Left lobe of liver (tissue), 2 donors: ENCODE measurements around the gene HEXIM2. TPM values are rescaled to one million over a fixed set of nuclear protein-coding genes. Genes with fewer than 3 reads are reported as not detected.

ENCODE experiments used
- ATAC-seq: fragments of 200-7000 bp; cut with Tn5 transposase; one replicate; pipeline ENCODE4 v1.9.1; 2020; ENCODE audit warnings: mild to moderate bottlenecking, moderate library complexity
- DNase-seq: peaks from one replicate; pipeline ENCODE4 v3.0.0-alpha.2; 2020; ENCODE audit warnings: low spot score
- total RNA-seq: library from RNA; stranded (reverse); gene quantifications from one replicate; pipeline ENCODE4 v1.2.1, GENCODE V29; 2021
- donor health status: DM: no; HTN: no; CAD: no; lungs with moderate emphysema.
- donor health status: DM: no; HTN: yes; CAD: no.

HEXIM2 gene
- total RNA-seq, 1 donor from 2014 or later: 14.2 TPM

- ATAC-seq (peak; percentile 50), DNase-seq (peak; percentile 89)
Measured at GRCh38 chr17:45143767-45144198, 17.9 kb upstream of the HEXIM2 start.

GRCh38 chr17:45144199-45145034, 17.3 kb upstream of the HEXIM2 start:
- ATAC-seq: peak; percentile 47
- peak; percentile 71 for DNase-seq

- ATAC-seq: no peak
- DNase-seq: no peak
Measured at GRCh38 chr17:45145035-45145389, 16.7 kb upstream of the HEXIM2 start.

GRCh38 chr17:45146166-45146565, 15.5 kb upstream of the HEXIM2 start:
- ATAC-seq (no peak), DNase-seq (no peak)

- DNase-seq: no peak
- no peak for ATAC-seq
Measured at GRCh38 chr17:45146592-45146889, 15.1 kb upstream of the HEXIM2 start.

- DNase-seq: no peak
- ATAC-seq: peak; percentile 1
Measured at GRCh38 chr17:45146890-45147580, 14.6 kb upstream of the HEXIM2 start.

- peak; percentile 25 for ATAC-seq
- DNase-seq: peak; percentile 86
Measured at GRCh38 chr17:45147581-45148182, 14.0 kb upstream of the HEXIM2 start.

GRCh38 chr17:45148183-45149036, 13.3 kb upstream of the HEXIM2 start, which contains the start of gene HEXIM1:
Gene HEXIM1 (plus strand): TSS chr17:45148475. CDS start chr17:45149191, 716 bp downstream.
- ATAC-seq: peak; percentile 60
- DNase-seq: peak; percentile 100

- peak; percentile 60 for ATAC-seq
- DNase-seq: peak; percentile 88
Measured at GRCh38 chr17:45149037-45149668, 12.5 kb upstream of the HEXIM2 start.

GRCh38 chr17:45149669-45150664, 11.7 kb upstream of the HEXIM2 start:
- ATAC-seq (peak; percentile 10), DNase-seq (no peak)

GRCh38 chr17:45150911-45151809, 10.5 kb upstream of the HEXIM2 start:
- DNase-seq: no peak
- no peak for ATAC-seq

GRCh38 chr17:45155029-45155428, 6.6 kb upstream of the HEXIM2 start:
- no peak for DNase-seq
- no peak for ATAC-seq

GRCh38 chr17:45155483-45155882, 6.2 kb upstream of the HEXIM2 start:
- no peak for DNase-seq
- no peak for ATAC-seq

GRCh38 chr17:45156242-45156641, 5.4 kb upstream of the HEXIM2 start:
- DNase-seq (no peak), ATAC-seq (no peak)

GRCh38 chr17:45160447-45161287, 1.0 kb upstream of the HEXIM2 start:
- DNase-seq (peak; percentile 80), ATAC-seq (peak; percentile 59)

GRCh38 chr17:45162025-45162687, 481 bp downstream of the HEXIM2 start:
- ATAC-seq (peak; percentile 3), DNase-seq (no peak)
